Astrocyte (in vitro differentiated cells and primary cell): ENCODE data around the gene ATP2C1.

Experiments used
- CTCF ChIP-seq: IDR thresholded peaks from 2 replicates; pipeline ENCODE4 v1.5.1; 2011; ENCODE audit warnings: low read depth, mild to moderate bottlenecking, inconsistent platforms, low read length, moderate library complexity; ENCODE audit not compliant: insufficient read depth
- EZH2 ChIP-seq: IDR thresholded peaks from 2 replicates; pipeline ENCODE4 v1.6.1; 2012; ENCODE audit warnings: mild to moderate bottlenecking, low read length, inconsistent platforms; ENCODE audit not compliant: insufficient read depth

- no peak for TF ChIP-seq CTCF
- TF ChIP-seq EZH2: no peak
These were observed 107.2 kb downstream of the ATP2C1 start for GRCh38 chr3:131001071-131001470.
